ENCODE data around the gene ROS1.

DNA sequence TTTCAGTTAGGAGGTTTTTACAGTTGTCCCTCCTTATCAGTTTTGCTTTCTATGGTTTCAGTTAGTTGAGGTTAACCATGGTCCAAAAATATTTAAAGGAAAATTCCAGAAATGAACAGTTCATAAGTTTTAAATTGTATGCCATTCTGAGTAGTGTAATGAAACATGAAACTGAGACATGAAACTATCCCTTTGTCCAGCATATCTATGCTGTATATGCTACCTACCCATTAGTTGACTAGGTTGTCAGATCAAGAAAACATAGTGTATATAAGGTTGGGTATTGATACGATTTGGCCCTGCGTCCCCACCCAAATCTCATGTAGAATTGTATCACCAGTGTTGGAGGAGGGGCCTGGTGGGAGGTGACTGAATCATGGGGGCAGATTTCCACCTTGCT, 121.3 kb downstream of the ROS1 start:
- TF ChIP-seq, protein P1, sequence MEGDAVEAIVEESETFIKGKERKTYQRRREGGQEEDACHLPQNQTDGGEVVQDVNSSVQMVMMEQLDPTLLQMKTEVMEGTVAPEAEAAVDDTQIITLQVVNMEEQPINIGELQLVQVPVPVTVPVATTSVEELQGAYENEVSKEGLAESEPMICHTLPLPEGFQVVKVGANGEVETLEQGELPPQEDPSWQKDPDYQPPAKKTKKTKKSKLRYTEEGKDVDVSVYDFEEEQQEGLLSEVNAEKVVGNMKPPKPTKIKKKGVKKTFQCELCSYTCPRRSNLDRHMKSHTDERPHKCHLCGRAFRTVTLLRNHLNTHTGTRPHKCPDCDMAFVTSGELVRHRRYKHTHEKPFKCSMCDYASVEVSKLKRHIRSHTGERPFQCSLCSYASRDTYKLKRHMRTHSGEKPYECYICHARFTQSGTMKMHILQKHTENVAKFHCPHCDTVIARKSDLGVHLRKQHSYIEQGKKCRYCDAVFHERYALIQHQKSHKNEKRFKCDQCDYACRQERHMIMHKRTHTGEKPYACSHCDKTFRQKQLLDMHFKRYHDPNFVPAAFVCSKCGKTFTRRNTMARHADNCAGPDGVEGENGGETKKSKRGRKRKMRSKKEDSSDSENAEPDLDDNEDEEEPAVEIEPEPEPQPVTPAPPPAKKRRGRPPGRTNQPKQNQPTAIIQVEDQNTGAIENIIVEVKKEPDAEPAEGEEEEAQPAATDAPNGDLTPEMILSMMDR (IDR thresholded peaks at IDR 0.05): no peak
- TF ChIP-seq POLR2A (IDR thresholded peaks at IDR 0.05): no peak
